Tracheal epithelial cell (primary cell): Measurements from ENCODE around the gene UBQLN2. TPM values are rescaled to one million over a fixed set of nuclear protein-coding genes. Genes with fewer than 3 reads are reported as not detected.

Experiments used
- total RNA-seq: library from RNA; depleted of rRNA; stranded (reverse); fragments of >200 nt; gene quantifications from 2 replicates; pipeline ENCODE4 v1.2.1, GENCODE V29; 2014

UBQLN2 gene
- 9.4 and 11.5 TPM in 2 replicates for total RNA-seq

GRCh38 chrX:56563231-56564161 lies at the start of gene UBQLN2:
UBQLN2 (plus strand) TSS chrX:56563627; CDS start chrX:56563874, 247 bp downstream.

Other genes with a start within 250 kb of the UBQLN2 start
- 1.9 and 6.7 TPM in 2 replicates for gene NBDY, start 165.6 kb downstream of the UBQLN2 start, total RNA-seq